Osteocyte (in vitro differentiated cells): ENCODE results near the gene RAPSN. TPM values are rescaled to one million over a fixed set of nuclear protein-coding genes. Genes with fewer than 3 reads are reported as not detected.

Experiments used
- DNase-seq: peaks from one replicate; pipeline ENCODE4 v3.0.0; 2021; ENCODE audit warnings: mixed read lengths; ENCODE audit not compliant: unreplicated experiment; ENCODE audit errors: extremely low spot score
- H3K27ac Mint-ChIP-seq: one replicate; pipeline ENCODE4 v1.8.0; 2021; ENCODE audit warnings: mild to moderate bottlenecking, mixed read lengths; ENCODE audit not compliant: unreplicated experiment
- H3K27me3 Mint-ChIP-seq: one replicate; pipeline ENCODE4 v1.8.0; 2021; ENCODE audit warnings: mixed read lengths; ENCODE audit not compliant: unreplicated experiment
- H3K36me3 Mint-ChIP-seq: one replicate; pipeline ENCODE4 v1.8.0; 2021; ENCODE audit warnings: mixed read lengths; ENCODE audit not compliant: unreplicated experiment
- H3K4me1 Mint-ChIP-seq: one replicate; pipeline ENCODE4 v1.8.0; 2021; ENCODE audit warnings: mixed read lengths; ENCODE audit not compliant: unreplicated experiment
- H3K4me3 Mint-ChIP-seq: one replicate; pipeline ENCODE4 v1.8.0; 2021; ENCODE audit warnings: mild to moderate bottlenecking, moderate library complexity, mixed read lengths; ENCODE audit not compliant: unreplicated experiment
- H3K9me3 Mint-ChIP-seq: one replicate; pipeline ENCODE4 v1.8.0; 2021; ENCODE audit warnings: mixed read lengths; ENCODE audit not compliant: unreplicated experiment
- CTCF ChIP-seq: fragments of 200-600 bp; sonication (generic); IDR thresholded peaks from 2 replicates; pipeline ENCODE4 v1.5.0; 2021; ENCODE audit warnings: antibody characterized with exemption, mild to moderate bottlenecking, moderate library complexity
- total RNA-seq: library from RNA; stranded (reverse); gene quantifications from 2 replicates; pipeline ENCODE4 v1.2.1, GENCODE V29; 2021

The RAPSN gene
- total RNA-seq, 1 donor from 2014 or later: 0.24 TPM

DNA sequence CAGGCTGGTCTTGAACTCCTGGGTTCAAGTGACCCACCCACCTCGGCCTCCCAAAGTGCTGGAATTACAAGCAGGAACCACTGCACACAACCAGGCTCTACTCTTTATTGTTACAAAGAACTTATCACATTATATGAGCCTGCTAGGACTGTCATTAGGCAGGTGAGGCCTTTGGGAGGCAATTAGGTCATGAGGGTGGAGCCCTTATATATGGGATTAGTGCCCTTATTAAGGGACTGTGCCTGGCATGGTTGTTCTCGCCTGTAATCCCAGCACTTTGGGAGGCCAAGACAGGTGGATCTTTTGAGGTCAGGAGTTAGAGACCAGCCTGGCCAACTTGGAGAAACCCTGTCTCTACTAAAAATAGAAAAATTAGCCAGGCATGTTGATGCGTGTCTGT, 12.2 kb downstream of the RAPSN start:
- no peaks in the 10 kb centered on the region for H3K4me1 Mint-ChIP-seq
- no peak overlapping the region for H3K27ac Mint-ChIP-seq
- H3K4me3 Mint-ChIP-seq: no peak overlapping the region
- DNase-seq: no peak
- no peak for TF ChIP-seq CTCF
- no peaks in the 10 kb centered on the region for H3K27me3 Mint-ChIP-seq
- no peaks in the 10 kb centered on the region for H3K36me3 Mint-ChIP-seq
- H3K9me3 Mint-ChIP-seq: no peaks in the 10 kb centered on the region

- Mint-ChIP-seq H3K4me1 (no peaks in the 10 kb centered on the region), H3K9me3 (no peaks in the 10 kb centered on the region), H3K4me3 (no peak overlapping the region), H3K27ac (no peak overlapping the region), H3K36me3 (no peaks in the 10 kb centered on the region), H3K27me3 (no peaks in the 10 kb centered on the region)
- TF ChIP-seq CTCF: no peak
- DNase-seq: no peak
Measured at GRCh38 chr11:47435687-47436086, 13.2 kb downstream of the RAPSN start.

GRCh38 chr11:47434011-47434786, 14.7 kb downstream of the RAPSN start:
- Mint-ChIP-seq H3K36me3 (no peaks in the 10 kb centered on the region), H3K4me3 (no peak overlapping the region), H3K4me1 (no peaks in the 10 kb centered on the region), H3K27me3 (no peaks in the 10 kb centered on the region), H3K9me3 (no peaks in the 10 kb centered on the region), H3K27ac (no peak overlapping the region)
- DNase-seq: no peak
- TF ChIP-seq CTCF: no peak

DNA sequence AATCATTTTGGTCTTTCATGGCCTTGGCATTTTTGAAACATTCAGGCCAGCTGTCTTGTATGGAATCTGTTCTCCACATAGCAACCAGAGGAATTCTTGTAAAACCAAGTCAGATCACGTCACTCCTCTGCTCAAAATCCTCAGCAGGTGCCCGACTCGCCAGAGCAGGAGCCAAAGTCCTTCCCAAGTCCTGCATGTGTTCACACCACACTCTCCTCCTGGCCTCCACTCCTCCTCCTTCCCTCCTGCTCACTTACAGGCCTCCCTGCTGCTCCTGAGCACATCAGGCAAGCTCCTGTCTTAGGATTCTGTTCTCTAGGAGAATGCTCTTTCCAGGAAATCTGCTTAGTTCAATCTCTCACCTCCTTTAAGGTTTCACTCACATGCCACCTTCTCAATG, 15.8 kb downstream of the RAPSN start:
- H3K36me3 Mint-ChIP-seq: no peaks in the 10 kb centered on the region
- H3K9me3 Mint-ChIP-seq: no peaks in the 10 kb centered on the region
- H3K27ac Mint-ChIP-seq: no peak overlapping the region
- TF ChIP-seq CTCF: no peak
- no peaks in the 10 kb centered on the region for H3K27me3 Mint-ChIP-seq
- no peaks in the 10 kb centered on the region for H3K4me1 Mint-ChIP-seq
- DNase-seq: no peak
- no peak overlapping the region for H3K4me3 Mint-ChIP-seq

GRCh38 chr11:47431356-47432083, 17.4 kb downstream of the RAPSN start:
- TF ChIP-seq CTCF: no peak
- DNase-seq: no peak
- Mint-ChIP-seq H3K36me3 (no peaks in the 10 kb centered on the region), H3K27ac (no peak overlapping the region), H3K4me1 (peaks cover 4% of the 10 kb centered on the region), H3K9me3 (no peaks in the 10 kb centered on the region), H3K27me3 (no peaks in the 10 kb centered on the region), H3K4me3 (no peak overlapping the region)
